GM18511 (cell line): ENCODE data around the gene RPE.

Source experiments
- ATAC-seq: cut with Tn5 transposase; IDR thresholded peaks from one replicate; pipeline ENCODE4 v1.9.1; 2021; ENCODE audit warnings: mild to moderate bottlenecking, moderate library complexity; ENCODE audit not compliant: unreplicated experiment

RPE gene

GRCh38 chr2:210002158-210003157, at the start of gene RPE:
Gene RPE (plus strand): TSS chr2:210002638. CDS start chr2:210002662, 24 bp downstream.
- peak; percentile 99 for ATAC-seq

- ATAC-seq: no peak
Observed at GRCh38 chr2:209956271-209956670, 46.2 kb upstream of the RPE start.

GRCh38 chr2:209958016-209958415, 44.4 kb upstream of the RPE start:
- ATAC-seq: no peak

- ATAC-seq: no peak
Observed at GRCh38 chr2:209960045-209960444, 42.4 kb upstream of the RPE start.

- peak; percentile 95 for ATAC-seq
Observed at GRCh38 chr2:209960676-209961630, 41.5 kb upstream of the RPE start.

GRCh38 chr2:209965723-209966122, 36.7 kb upstream of the RPE start:
- ATAC-seq: no peak

GRCh38 chr2:209969692-209970091, 32.7 kb upstream of the RPE start:
- ATAC-seq: no peak

GRCh38 chr2:209970271-209970670, 32.2 kb upstream of the RPE start:
- no peak for ATAC-seq

GRCh38 chr2:209970711-209971110, 31.7 kb upstream of the RPE start:
- no peak for ATAC-seq

GRCh38 chr2:209973328-209973727, 29.1 kb upstream of the RPE start:
- ATAC-seq: no peak

GRCh38 chr2:209974576-209974975, 27.9 kb upstream of the RPE start:
- no peak for ATAC-seq

GRCh38 chr2:209976698-209977385, 25.6 kb upstream of the RPE start:
- peak; percentile 93 for ATAC-seq

- peak; percentile 64 for ATAC-seq
Observed at GRCh38 chr2:209977386-209978239, 24.8 kb upstream of the RPE start.

GRCh38 chr2:209984291-209984690, 18.1 kb upstream of the RPE start:
- no peak for ATAC-seq

- ATAC-seq: no peak
Observed at GRCh38 chr2:209985874-209986273, 16.6 kb upstream of the RPE start.

GRCh38 chr2:209986415-209986814, 16.0 kb upstream of the RPE start:
- ATAC-seq: no peak

- peak; percentile 67 for ATAC-seq
Observed at GRCh38 chr2:209988010-209988409, 14.4 kb upstream of the RPE start.

GRCh38 chr2:209990838-209991237, 11.6 kb upstream of the RPE start:
- ATAC-seq: peak; percentile 52

- no peak for ATAC-seq
Observed at GRCh38 chr2:209993968-209994367, 8.5 kb upstream of the RPE start.

- ATAC-seq: no peak
Observed at GRCh38 chr2:209998596-209998995, 3.8 kb upstream of the RPE start.
